ENCODE measurements around the gene TDRD1. TPM values are rescaled to one million over a fixed set of nuclear protein-coding genes. Genes with fewer than 3 reads are reported as not detected.

TDRD1 gene
- total and polyA plus RNA-seq, 10 of the 15 experiments (the other 5 are each of a cell fraction or from before 2014, with no cell fraction given), result 0.03 to 0.04 TPM; not detected in 8

- 36% methylated on average over 3 of the region's 3 CpGs for WGBS (ENCODE audit: insufficient coverage, insufficient replicate concordance, low lambda C conversion rate, missing lambda C conversion rate)
- TF ChIP-seq HDAC2 (IDR thresholded peaks at IDR 0.05) (no peak), LARP7 (IDR thresholded peaks at IDR 0.05) (no peak), SRF (IDR thresholded peaks at IDR 0.05; ENCODE audit: low read depth in 2 of 2, low read length in 2 of 2) (no peak), PAX8 (IDR thresholded peaks at IDR 0.05) (no peak), SREBF2 (IDR thresholded peaks at IDR 0.05; ENCODE audit: low read length) (no peak), TCF3 (IDR thresholded peaks at IDR 0.05; ENCODE audit: borderline replicate concordance, insufficient read depth, low read depth, low read length) (no peak)
- TF ChIP-seq, protein P1, sequence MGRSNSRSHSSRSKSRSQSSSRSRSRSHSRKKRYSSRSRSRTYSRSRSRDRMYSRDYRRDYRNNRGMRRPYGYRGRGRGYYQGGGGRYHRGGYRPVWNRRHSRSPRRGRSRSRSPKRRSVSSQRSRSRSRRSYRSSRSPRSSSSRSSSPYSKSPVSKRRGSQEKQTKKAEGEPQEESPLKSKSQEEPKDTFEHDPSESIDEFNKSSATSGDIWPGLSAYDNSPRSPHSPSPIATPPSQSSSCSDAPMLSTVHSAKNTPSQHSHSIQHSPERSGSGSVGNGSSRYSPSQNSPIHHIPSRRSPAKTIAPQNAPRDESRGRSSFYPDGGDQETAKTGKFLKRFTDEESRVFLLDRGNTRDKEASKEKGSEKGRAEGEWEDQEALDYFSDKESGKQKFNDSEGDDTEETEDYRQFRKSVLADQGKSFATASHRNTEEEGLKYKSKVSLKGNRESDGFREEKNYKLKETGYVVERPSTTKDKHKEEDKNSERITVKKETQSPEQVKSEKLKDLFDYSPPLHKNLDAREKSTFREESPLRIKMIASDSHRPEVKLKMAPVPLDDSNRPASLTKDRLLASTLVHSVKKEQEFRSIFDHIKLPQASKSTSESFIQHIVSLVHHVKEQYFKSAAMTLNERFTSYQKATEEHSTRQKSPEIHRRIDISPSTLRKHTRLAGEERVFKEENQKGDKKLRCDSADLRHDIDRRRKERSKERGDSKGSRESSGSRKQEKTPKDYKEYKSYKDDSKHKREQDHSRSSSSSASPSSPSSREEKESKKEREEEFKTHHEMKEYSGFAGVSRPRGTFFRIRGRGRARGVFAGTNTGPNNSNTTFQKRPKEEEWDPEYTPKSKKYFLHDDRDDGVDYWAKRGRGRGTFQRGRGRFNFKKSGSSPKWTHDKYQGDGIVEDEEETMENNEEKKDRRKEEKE (IDR thresholded peaks at IDR 0.05), result no peak
- Histone ChIP-seq H3K36me3 (ENCODE audit: control insufficient read depth in 2 of 2, insufficient read depth in 2 of 2, low read length in 1 of 2) (no peaks in the 10 kb centered on the region), H3K27ac (ENCODE audit: control insufficient read depth, insufficient read depth) (no peak overlapping the region), H3K9me3 (replicated peaks; ENCODE audit: control insufficient read depth, insufficient read depth, low read length) (no peaks in the 10 kb centered on the region), H3K4me3 (no peak overlapping the region), H3K27me3 (replicated peaks in 1 of 2; ENCODE audit: control insufficient read depth in 2 of 2, insufficient read depth in 2 of 2, low read length in 1 of 2) (peaks cover 0 to 4% of the 10 kb centered on the region in 2 experiments), H3K4me1 (ENCODE audit: control insufficient read depth, insufficient read depth, low read length) (no peaks in the 10 kb centered on the region), H3K4me2 (ENCODE audit: control insufficient read depth, insufficient read depth) (no peak overlapping the region), H3K9ac (ENCODE audit: control insufficient read depth, insufficient read depth, low read length) (no peak overlapping the region), H4K20me1 (ENCODE audit: control insufficient read depth, insufficient read depth) (no peaks in the 10 kb centered on the region), H2AFZ (ENCODE audit: control insufficient read depth, low read depth, low read length) (no peak overlapping the region), H3K79me2 (ENCODE audit: control insufficient read depth, insufficient read depth, low read length) (no peaks in the 10 kb centered on the region)
- intact Hi-C loops (cut with micrococcal nuclease; ENCODE audit: unreplicated experiment) (no loop called here), in situ Hi-C loops (cut with MboI) (no loop called here)
- ChIA-PET RAD21 (ENCODE audit: unreplicated experiment) (no interaction called here), POLR2A (no interaction called here), CTCF (no interaction called here), SMC1A (ENCODE audit: uncharacterized antibody, unreplicated experiment) (no interaction called here)
- BruUV-seq (replicated peaks), result no TSS peak
- ATAC-seq (no peak), DNase-seq (ENCODE audit: low read depth, low spot score) (no peak), FAIRE-seq (no peak)
These were observed 94.8 kb downstream of the TDRD1 start for GRCh38 chr10:114273910-114274309.
